GM12878 (cell line): ENCODE measurements around the gene ADGRB2. TPM values are rescaled to one million over a fixed set of nuclear protein-coding genes. Genes with fewer than 3 reads are reported as not detected.

Source experiments
- ATAC-seq: fragments of 200-7000 bp; cut with Tn5 transposase; 3 replicates; pipeline ENCODE4 v1.9.1; 2020; ENCODE audit warnings: mild to moderate bottlenecking, moderate library complexity
- BruUV-seq: library from RNA; stranded (reverse); fragments of 400-500 nt; replicated peaks from 2 replicates; lab custom pipeline; 2021; lab: Mats Ljungman, UMichigan
- CTCF ChIA-PET: fragments of 300-600 bp; sonication (Branson Sonifier 250); formaldehyde crosslinking; extraction: SDS; loops from one replicate; lab custom pipeline; 2021; ENCODE audit warnings: inconsistent platforms; lab: Yijun Ruan, JAX
- POLR2A ChIA-PET: fragments of 350-600 bp; formaldehyde crosslinking; extraction: SDS; loops from one replicate; lab custom pipeline; 2021; ENCODE audit warnings: inconsistent platforms; lab: Charles Lee
- RAD21 ChIA-PET: fragments of 300-600 bp; sonication (Branson Sonifier 250); formaldehyde crosslinking; loops from one replicate; lab custom pipeline; 2023; ENCODE audit warnings: antibody characterized with exemption; ENCODE audit not compliant: unreplicated experiment; lab: Charles Lee
- SMC1A ChIA-PET: fragments of 300-600 bp; sonication (Branson Sonifier 250); formaldehyde crosslinking; loops from one replicate; lab custom pipeline; 2023; ENCODE audit not compliant: unreplicated experiment, uncharacterized antibody; lab: Charles Lee
- DNase-seq: peaks from one replicate; pipeline ENCODE4 v3.0.0-alpha.2; 2011; ENCODE audit warnings: low read depth, low spot score
- FAIRE-seq: peaks from 3 replicates; lab custom pipeline; 2011; peaks lifted over from hg19 to GRCh38; lab: Jason Lieb, UNC
- H2AFZ ChIP-seq: 2 replicates; pipeline ENCODE4 v1.6.0; 2011; ENCODE audit warnings: low read depth, low read length, control low read depth; ENCODE audit not compliant: control insufficient read depth
- H3K27ac ChIP-seq: 2 replicates; pipeline ENCODE4 v1.5.1; 2011; ENCODE audit warnings: control low read depth; ENCODE audit not compliant: control insufficient read depth, insufficient read depth
- H3K27me3 ChIP-seq, 2 experiments: replicated peaks in 1 of 2; 2 replicates each; pipeline versions ENCODE4 v1.6.0 to v1.6.1; 2011; ENCODE audit warnings: low read length in 1 of 2; ENCODE audit not compliant: control insufficient read depth in 2 of 2, insufficient read depth in 2 of 2
- H3K36me3 ChIP-seq, 2 experiments: 2 replicates each; pipeline ENCODE4 v1.5.1; 2011; ENCODE audit warnings: low read length in 1 of 2; ENCODE audit not compliant: control insufficient read depth in 2 of 2, insufficient read depth in 2 of 2
- H3K4me1 ChIP-seq: 2 replicates; pipeline ENCODE4 v1.6.1; 2011; ENCODE audit warnings: mild to moderate bottlenecking, low read length, moderate library complexity, mixed read lengths; ENCODE audit not compliant: control insufficient read depth, insufficient read depth
- H3K4me2 ChIP-seq: 2 replicates; pipeline ENCODE4 v1.6.0; 2011; ENCODE audit warnings: control low read depth; ENCODE audit not compliant: control insufficient read depth, insufficient read depth
- H3K4me3 ChIP-seq: fragments of 200-600 bp; sonication (generic); 2 replicates; pipeline ENCODE4 v1.5.1; 2016
- H3K79me2 ChIP-seq: 2 replicates; pipeline ENCODE4 v1.6.0; 2011; ENCODE audit warnings: low read length; ENCODE audit not compliant: control insufficient read depth, insufficient read depth
- H3K9ac ChIP-seq: 2 replicates; pipeline ENCODE4 v1.8.0; 2011; ENCODE audit warnings: low read length, control low read depth, mixed read lengths; ENCODE audit not compliant: control insufficient read depth, insufficient read depth
- H3K9me3 ChIP-seq: replicated peaks from 3 replicates; pipeline ENCODE4 v1.5.1; 2011; ENCODE audit warnings: mild to moderate bottlenecking, low read length; ENCODE audit not compliant: control insufficient read depth, insufficient read depth
- H4K20me1 ChIP-seq: 2 replicates; pipeline ENCODE4 v1.6.0; 2011; ENCODE audit not compliant: control insufficient read depth, insufficient read depth
- ASH2L ChIP-seq: fragments of 300-600, 200-600 bp; sonication (generic); IDR thresholded peaks from 2 replicates; pipeline ENCODE4 v1.6.1; 2017; ENCODE audit warnings: low read depth, mild to moderate bottlenecking, borderline replicate concordance
- CBX5 ChIP-seq: sonication (generic); IDR thresholded peaks from 2 replicates; pipeline ENCODE4 v1.6.1; 2016; ENCODE audit warnings: low read depth, moderate library complexity, mild to moderate bottlenecking, inconsistent platforms
- DPF2 ChIP-seq: fragments of 450-650 bp; IDR thresholded peaks from 2 replicates; pipeline ENCODE4 v1.6.1; 2017; ENCODE audit warnings: mild to moderate bottlenecking
- FOS ChIP-seq: IDR thresholded peaks from 3 replicates; pipeline ENCODE4 v1.6.1; 2011; ENCODE audit warnings: borderline replicate concordance; ENCODE audit not compliant: insufficient read length; ENCODE audit errors: extremely low read depth
- HDGF ChIP-seq: fragments of 450-650 bp; IDR thresholded peaks from 2 replicates; pipeline ENCODE4 v1.6.1; 2016; ENCODE audit warnings: antibody characterized with exemption
- PAX5 ChIP-seq: IDR thresholded peaks from 2 replicates; pipeline ENCODE4 v1.6.1; 2011; ENCODE audit warnings: low read depth, low read length, borderline replicate concordance
- RELA ChIP-seq: fragments of 450-650 bp; IDR thresholded peaks from 2 replicates; pipeline ENCODE4 v1.8.0; 2014; ENCODE audit warnings: borderline replicate concordance; ENCODE audit not compliant: partially characterized antibody
- SMARCA5 ChIP-seq: fragments of 450-650 bp; IDR thresholded peaks from 2 replicates; pipeline ENCODE4 v1.6.1; 2017; ENCODE audit warnings: mild to moderate bottlenecking
- SP1 ChIP-seq: IDR thresholded peaks from one replicate; pipeline ENCODE4 v1.6.1; 2011; ENCODE audit warnings: low read depth, low read length
- SPI1 ChIP-seq: IDR thresholded peaks from 2 replicates; pipeline ENCODE4 v1.6.1; 2011; ENCODE audit warnings: low read depth, mild to moderate bottlenecking, low read length, moderate library complexity, borderline replicate concordance; ENCODE audit not compliant: insufficient read depth
- SREBF2 ChIP-seq: IDR thresholded peaks from 2 replicates; pipeline ENCODE4 v1.6.1; 2012; ENCODE audit warnings: mild to moderate bottlenecking, low read length
- TBL1XR1 ChIP-seq: IDR thresholded peaks from 2 replicates; pipeline ENCODE4 v1.6.1; 2012; ENCODE audit warnings: low read depth, low read length, improper control_type of control experiment
- TCF3 ChIP-seq: IDR thresholded peaks from 2 replicates; pipeline ENCODE4 v1.6.1; 2012; ENCODE audit warnings: low read depth, mild to moderate bottlenecking, low read length, borderline replicate concordance; ENCODE audit not compliant: insufficient read depth
- YY1 ChIP-seq: IDR thresholded peaks from 2 replicates; pipeline ENCODE4 v1.6.1; 2011; ENCODE audit warnings: low read depth, mild to moderate bottlenecking, low read length
- WGBS: methylation state at CpG from one replicate; pipeline ENCODE4 v1.1.6; 2016; ENCODE audit warnings: low lambda C conversion rate; ENCODE audit not compliant: insufficient replicate concordance, insufficient coverage; ENCODE audit errors: missing lambda C conversion rate; 5-methylcytosine and 5-hydroxymethylcytosine counted together
- in situ Hi-C: fragments of 300-500 bp; cut with MboI; formaldehyde crosslinking; loops from 9 replicates; pipeline ENCODE4 v1.14.3; 2018; ENCODE audit warnings: mixed read lengths
- intact Hi-C: fragments of 100-400 bp; cut with micrococcal nuclease; formaldehyde crosslinking; loops from one replicate; pipeline ENCODE4 v1.14.2; 2022; ENCODE audit not compliant: unreplicated experiment
- polyA plus RNA-seq, 11 experiments: library from polyadenylated mRNA; depleted of rRNA in 4 of 11; unstranded in 6 of 11; stranded (reverse) in 5 of 11; fragments of >200 nt; fragmentation: Nextera tagmentation in 4 of 11; fragmentation: Illumina TruSeq in 1 of 11; extraction: Ambion mirVana in 4 of 11; extraction: Trizol in 1 of 11; gene quantifications; 1 replicate in 1 of 11; 2 replicates in 10 of 11; pipeline versions ENCODE4 v1.2.1 to v1.2.3, GENCODE V29; 2011 to 2016; ENCODE audit warnings: inconsistent platforms in 2 of 11, missing spikeins in 2 of 11, low read depth in 1 of 11
- total RNA-seq, 4 experiments: library from RNA; depleted of rRNA in 3 of 4; stranded (reverse); fragments of >200 nt in 3 of 4; fragmentation: Illumina TruSeq in 1 of 4; extraction: Trizol in 1 of 4; gene quantifications; 2 replicates each; pipeline versions ENCODE4 v1.2.1 to v1.2.3, GENCODE V29; 2013 to 2021
- TF ChIP-seq, protein P1 (sequence below): IDR thresholded peaks from 2 replicates; pipeline ENCODE4 v1.6.1; 2012; ENCODE audit warnings: mild to moderate bottlenecking, low read depth, low read length
- TF ChIP-seq, protein P2 (sequence below): IDR thresholded peaks from 2 replicates; pipeline ENCODE4 v1.6.1; 2011; ENCODE audit warnings: low read depth, low read length, improper control_type of control experiment, borderline replicate concordance
- TF ChIP-seq, protein P3 (sequence below): fragments of 450-650 bp; IDR thresholded peaks from 2 replicates; pipeline ENCODE4 v1.6.1; 2017; ENCODE audit warnings: low read depth, mild to moderate bottlenecking, moderate library complexity

Gene ADGRB2
- total and polyA plus RNA-seq, 10 of the 15 experiments (the other 5 are each of a cell fraction or from before 2014, with no cell fraction given): 0.11 to 0.33 (median 0.18) TPM; not detected in 4

DNA sequence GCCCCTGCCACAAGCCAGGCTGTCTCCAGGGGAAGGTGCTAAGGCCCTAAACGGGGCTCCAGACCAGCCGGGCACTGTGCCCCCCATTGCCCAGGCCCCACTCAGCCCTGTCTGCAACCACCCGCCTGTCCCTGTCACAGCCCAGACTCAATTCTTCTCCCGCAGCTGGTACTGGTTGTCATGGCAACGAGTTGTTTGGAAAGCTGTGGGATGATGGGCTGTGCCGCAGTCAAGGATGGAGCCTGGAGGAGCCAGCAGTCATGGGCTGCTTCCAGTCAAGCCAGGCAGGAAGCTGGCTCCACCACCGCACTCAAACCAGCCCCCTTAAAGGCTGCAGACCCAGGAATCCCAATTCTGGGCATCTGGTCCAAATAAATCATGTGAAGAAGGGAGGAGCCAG is 47.5 kb upstream of the ADGRB2 start:
- Histone ChIP-seq H3K4me1 (no peaks in the 10 kb centered on the region), H3K27me3 (peaks cover 0 to 1% of the 10 kb centered on the region in 2 experiments; a peak in 1 of 4 replicates), H3K9me3 (no peaks in the 10 kb centered on the region), H2AFZ (no peak overlapping the region), H3K4me2 (no peak overlapping the region), H3K4me3 (no peak overlapping the region), H4K20me1 (no peaks in the 10 kb centered on the region), H3K9ac (no peak overlapping the region), H3K36me3 (no peaks in the 10 kb centered on the region), H3K79me2 (no peaks in the 10 kb centered on the region), H3K27ac (no peak overlapping the region)
- CTCF ChIA-PET: interaction anchor here (1.4 to 1.5 kb wide), 2 partner anchors 22 to 153 kb away, joined by 3 to 8 read pairs; no protein-coding TSS in a partner anchor
- DNase-seq (no peak), ATAC-seq (no peak), FAIRE-seq (no peak)
- intact Hi-C loops: no loop called here
- SMC1A ChIA-PET: interaction anchor here (1.2 kb wide), 1 partner anchor 25 kb away, joined by 3 read pairs; no protein-coding TSS in a partner anchor
- WGBS: 27% methylated on average over 7 of the region's 7 CpGs
- no TSS peak for BruUV-seq
- POLR2A ChIA-PET: no interaction called here
- RAD21 ChIA-PET: interaction anchor here (1.2 to 3.7 kb wide), 3 partner anchors 23 to 152 kb away, joined by 3 to 11 read pairs (median 3); no protein-coding TSS in a partner anchor
- in situ Hi-C loops: no loop called here
- TF ChIP-seq SMARCA5 (no peak), SPI1 (no peak), YY1 (no peak), HDGF (no peak), FOS (no peak), TCF3 (no peak), SREBF2 (no peak), SP1 (no peak), PAX5 (no peak), TBL1XR1 (no peak), ASH2L (no peak), CBX5 (no peak), DPF2 (no peak), RELA (no peak)
- TF ChIP-seq, protein P1, sequence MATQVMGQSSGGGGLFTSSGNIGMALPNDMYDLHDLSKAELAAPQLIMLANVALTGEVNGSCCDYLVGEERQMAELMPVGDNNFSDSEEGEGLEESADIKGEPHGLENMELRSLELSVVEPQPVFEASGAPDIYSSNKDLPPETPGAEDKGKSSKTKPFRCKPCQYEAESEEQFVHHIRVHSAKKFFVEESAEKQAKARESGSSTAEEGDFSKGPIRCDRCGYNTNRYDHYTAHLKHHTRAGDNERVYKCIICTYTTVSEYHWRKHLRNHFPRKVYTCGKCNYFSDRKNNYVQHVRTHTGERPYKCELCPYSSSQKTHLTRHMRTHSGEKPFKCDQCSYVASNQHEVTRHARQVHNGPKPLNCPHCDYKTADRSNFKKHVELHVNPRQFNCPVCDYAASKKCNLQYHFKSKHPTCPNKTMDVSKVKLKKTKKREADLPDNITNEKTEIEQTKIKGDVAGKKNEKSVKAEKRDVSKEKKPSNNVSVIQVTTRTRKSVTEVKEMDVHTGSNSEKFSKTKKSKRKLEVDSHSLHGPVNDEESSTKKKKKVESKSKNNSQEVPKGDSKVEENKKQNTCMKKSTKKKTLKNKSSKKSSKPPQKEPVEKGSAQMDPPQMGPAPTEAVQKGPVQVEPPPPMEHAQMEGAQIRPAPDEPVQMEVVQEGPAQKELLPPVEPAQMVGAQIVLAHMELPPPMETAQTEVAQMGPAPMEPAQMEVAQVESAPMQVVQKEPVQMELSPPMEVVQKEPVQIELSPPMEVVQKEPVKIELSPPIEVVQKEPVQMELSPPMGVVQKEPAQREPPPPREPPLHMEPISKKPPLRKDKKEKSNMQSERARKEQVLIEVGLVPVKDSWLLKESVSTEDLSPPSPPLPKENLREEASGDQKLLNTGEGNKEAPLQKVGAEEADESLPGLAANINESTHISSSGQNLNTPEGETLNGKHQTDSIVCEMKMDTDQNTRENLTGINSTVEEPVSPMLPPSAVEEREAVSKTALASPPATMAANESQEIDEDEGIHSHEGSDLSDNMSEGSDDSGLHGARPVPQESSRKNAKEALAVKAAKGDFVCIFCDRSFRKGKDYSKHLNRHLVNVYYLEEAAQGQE: no peak
- TF ChIP-seq, protein P2, sequence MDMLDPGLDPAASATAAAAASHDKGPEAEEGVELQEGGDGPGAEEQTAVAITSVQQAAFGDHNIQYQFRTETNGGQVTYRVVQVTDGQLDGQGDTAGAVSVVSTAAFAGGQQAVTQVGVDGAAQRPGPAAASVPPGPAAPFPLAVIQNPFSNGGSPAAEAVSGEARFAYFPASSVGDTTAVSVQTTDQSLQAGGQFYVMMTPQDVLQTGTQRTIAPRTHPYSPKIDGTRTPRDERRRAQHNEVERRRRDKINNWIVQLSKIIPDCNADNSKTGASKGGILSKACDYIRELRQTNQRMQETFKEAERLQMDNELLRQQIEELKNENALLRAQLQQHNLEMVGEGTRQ: no peak
- TF ChIP-seq, protein P3, sequence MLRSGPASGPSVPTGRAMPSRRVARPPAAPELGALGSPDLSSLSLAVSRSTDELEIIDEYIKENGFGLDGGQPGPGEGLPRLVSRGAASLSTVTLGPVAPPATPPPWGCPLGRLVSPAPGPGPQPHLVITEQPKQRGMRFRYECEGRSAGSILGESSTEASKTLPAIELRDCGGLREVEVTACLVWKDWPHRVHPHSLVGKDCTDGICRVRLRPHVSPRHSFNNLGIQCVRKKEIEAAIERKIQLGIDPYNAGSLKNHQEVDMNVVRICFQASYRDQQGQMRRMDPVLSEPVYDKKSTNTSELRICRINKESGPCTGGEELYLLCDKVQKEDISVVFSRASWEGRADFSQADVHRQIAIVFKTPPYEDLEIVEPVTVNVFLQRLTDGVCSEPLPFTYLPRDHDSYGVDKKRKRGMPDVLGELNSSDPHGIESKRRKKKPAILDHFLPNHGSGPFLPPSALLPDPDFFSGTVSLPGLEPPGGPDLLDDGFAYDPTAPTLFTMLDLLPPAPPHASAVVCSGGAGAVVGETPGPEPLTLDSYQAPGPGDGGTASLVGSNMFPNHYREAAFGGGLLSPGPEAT: no peak
